GM18867 (cell line): Measurements from ENCODE around the gene GPR63.

Experiments
- ATAC-seq: cut with Tn5 transposase; IDR thresholded peaks from one replicate; pipeline ENCODE4 v1.9.1; 2021; ENCODE audit warnings: mild to moderate bottlenecking, moderate library complexity; ENCODE audit not compliant: unreplicated experiment

Gene GPR63

DNA sequence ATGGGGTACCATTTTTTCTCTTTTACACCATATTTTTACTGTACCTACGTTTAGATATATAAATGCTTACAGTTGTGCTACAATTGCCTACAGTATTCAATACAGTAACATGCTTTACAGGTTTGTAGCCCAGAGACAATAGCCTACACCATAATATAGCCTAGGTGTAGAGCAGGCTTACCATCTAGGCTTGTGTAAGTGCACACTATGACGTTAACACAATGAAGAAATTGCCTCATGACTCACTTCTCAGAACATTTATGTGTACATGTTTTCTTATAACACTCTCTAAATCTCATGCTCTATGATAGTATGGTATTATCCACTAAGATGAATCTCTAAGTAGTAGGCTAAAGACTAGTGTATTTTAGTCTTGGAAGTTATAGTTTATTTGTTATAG is 13.5 kb downstream of the GPR63 start:
- ATAC-seq = no peak

GRCh38 chr6:96821034-96821433 is 16.2 kb downstream of the GPR63 start:
- ATAC-seq = no peak

- ATAC-seq = no peak
These were observed 20.9 kb downstream of the GPR63 start for GRCh38 chr6:96816301-96816817.

DNA sequence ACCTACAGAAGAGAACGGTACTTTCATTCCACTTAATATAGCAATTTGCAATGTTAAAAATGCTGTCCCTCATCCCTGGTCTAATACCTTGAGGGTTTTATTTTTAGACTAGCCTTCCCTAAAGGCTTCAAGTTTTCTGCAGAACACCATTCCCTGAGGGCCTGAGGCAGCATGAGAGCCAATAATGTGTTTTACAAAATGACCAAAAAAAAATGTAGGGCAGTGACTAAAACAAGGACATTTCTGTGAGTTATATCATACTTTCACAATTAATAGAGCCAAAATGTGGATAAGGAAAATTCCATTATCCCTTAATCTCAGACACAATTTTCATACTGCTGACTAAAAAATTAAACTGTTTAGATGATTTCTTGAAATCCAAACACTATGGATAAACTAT is 22.7 kb downstream of the GPR63 start:
- ATAC-seq = no peak

DNA sequence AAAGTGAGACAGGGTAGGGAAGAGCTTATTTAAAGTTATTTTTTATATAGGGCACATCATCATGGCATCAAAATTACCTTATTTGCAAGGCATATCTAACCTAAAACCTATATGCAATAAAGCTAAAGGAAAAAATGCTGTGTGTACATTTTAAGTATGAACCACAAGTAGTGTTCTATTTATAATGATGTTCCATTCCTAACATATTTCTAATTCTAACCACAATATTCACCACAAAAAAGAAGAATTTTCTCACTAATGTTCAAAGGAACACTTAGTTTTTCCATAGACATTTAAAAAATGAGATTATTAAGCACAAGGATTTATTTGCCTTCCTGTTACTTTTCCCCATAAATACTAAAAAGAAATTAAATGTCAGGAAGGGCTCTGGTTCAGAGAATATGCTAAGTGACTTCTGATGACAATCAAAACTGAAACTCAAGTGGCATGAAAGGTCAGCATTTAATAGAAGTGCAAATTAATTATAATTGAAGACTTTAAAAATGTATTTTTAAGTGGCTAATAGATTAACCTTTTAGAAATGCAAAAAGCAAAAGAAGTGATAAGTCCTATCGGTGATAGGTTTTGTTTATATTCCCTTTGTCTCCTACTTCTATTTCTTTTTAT is 25.1 kb downstream of the GPR63 start:
- peak; percentile 64 for ATAC-seq

- no peak for ATAC-seq
These were observed 25.6 kb downstream of the GPR63 start for GRCh38 chr6:96811670-96812069.

DNA sequence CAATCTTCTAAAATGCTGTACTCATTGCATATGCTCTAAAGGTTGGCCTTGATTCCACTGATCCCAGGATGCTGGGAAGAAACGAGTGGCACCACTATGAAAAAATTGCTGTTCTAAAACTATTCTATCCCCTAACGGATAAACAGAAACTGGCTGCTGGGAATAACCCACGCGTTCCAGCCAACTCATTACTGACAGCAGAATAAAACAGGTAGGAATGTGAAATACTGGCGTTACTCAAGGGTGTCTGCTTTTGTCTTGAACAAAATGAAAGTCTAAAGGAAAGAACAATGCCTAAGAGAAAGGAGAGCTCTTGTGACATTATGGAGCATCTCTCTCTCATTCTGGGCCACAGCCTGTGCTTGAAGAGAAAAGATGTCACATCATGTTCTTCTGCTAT is 26.1 kb downstream of the GPR63 start:
- no peak for ATAC-seq

DNA sequence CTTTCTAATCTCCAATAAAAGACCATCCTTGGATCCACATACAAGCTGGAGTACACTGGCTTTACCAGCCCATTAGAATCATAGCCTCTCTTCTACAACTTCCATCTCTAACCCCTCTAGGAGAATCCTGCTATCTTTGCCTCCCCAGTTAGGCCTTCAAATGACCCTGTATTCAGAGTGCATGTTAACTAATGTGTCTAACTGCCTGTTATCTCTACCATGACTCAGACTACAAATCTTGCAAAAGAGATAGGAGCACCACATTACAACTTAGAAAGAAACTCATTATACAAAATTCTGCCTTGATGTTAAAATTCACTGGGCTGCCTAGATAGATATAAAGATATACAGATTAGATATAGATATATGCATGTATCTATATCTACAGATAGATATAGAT is 28.2 kb downstream of the GPR63 start:
- no peak for ATAC-seq

GRCh38 chr6:96803106-96803481 is 34.2 kb downstream of the GPR63 start:
- no peak for ATAC-seq

DNA sequence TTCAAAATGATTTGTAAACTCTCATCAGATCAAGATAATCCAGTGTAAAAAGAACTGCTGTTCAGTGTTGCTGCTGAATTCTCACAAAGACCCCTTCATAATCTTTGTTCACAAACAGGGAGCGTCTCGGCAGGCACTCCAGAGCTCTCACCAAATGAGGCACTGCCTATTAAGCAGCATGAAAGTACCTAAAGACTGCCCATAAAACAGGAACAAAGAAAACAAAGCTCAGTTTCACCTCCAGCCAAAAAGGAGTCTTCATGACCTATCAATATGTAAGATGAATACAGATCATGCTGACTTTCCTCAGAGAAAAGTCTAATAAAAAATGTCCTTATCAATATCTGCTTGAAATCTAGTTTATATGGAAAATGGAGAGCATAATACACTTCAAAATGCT is 41.8 kb downstream of the GPR63 start:
- ATAC-seq = peak; percentile 98

- ATAC-seq = peak; percentile 17
These were observed 42.3 kb downstream of the GPR63 start for GRCh38 chr6:96794980-96795379.

DNA sequence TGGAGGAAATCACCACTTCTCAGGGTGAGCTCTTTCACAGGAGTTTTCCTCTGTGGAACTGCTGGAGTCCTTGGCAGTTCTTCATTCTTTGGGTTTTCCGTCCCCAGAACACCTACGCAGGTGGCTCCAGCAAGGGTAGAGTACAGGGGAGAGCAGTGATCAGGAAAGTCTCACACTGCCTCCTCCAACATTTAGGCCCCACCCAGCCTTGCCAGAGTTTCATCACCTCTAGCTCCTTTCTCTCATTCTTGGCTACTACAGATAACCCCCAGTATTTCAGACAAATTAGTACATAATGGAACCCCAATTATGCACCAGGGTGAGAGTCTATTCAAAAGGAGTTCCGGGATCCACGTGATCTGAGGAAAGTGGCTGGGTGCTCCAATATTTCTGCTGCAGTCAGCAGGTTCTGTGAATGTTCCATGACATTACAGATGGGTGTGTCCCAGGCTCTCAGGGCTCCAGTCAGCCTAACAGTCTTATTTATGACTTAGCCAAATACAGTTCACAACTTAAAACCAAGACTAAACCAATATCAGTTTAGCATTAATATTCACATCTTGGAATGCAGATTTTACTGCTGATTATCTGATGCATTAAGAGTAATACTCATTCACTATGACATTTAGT is 44.6 kb downstream of the GPR63 start:
- ATAC-seq = no peak

GRCh38 chr6:96789871-96790270 is 47.4 kb downstream of the GPR63 start:
- ATAC-seq = no peak

DNA sequence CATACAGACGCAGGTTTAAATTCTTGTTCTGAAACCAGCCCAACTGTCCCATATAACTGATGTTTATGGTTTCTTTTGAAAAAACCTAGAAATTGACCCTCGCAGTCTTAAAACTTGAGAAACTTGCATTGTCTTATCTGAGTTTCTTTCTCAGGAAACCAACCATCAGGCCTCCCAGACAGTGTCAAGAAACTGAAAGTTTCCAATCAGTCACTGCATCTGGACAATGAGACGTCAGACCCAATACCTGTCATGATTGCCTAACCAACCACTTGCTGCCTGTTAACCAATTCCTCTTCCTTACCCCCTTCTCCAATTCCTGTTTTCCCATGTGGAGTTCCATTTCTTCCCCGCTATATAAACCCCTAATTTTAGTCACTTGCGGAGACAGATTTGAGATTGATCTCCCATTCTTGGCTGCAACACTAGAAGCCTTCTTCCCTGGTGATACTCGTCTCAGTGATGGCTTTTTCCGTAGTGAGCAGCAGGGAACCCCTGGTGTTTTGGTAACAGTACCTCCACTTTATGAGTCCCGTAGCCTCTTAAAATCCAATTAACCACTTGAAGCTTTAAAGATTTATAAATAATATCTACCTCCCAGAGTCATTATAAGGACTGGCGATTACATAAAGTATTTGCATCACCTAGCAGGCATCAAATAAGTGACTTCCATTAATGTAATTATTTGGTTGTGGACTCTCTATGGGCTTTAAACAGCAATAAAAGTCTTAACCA is 49.3 kb downstream of the GPR63 start:
- no peak for ATAC-seq

DNA sequence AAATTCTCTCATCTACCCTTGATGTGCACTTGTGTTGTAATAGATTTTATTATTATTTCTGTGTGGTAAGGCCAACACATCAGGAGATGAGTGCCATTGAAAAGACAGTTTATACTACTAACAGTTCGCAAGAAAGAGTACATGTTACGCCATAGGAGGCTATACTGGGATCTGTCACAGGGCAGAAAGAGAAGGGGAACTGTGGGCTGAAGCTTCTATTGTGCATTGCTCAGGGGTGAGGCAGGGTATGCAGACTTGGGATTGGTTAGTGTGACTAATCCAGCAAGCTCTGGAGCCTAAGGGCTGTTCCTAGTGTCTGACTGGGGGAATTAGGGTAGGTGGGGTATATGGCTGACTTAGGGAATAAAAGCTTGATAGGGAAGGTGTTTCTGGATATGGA is 50.9 kb downstream of the GPR63 start:
- no peak for ATAC-seq

DNA sequence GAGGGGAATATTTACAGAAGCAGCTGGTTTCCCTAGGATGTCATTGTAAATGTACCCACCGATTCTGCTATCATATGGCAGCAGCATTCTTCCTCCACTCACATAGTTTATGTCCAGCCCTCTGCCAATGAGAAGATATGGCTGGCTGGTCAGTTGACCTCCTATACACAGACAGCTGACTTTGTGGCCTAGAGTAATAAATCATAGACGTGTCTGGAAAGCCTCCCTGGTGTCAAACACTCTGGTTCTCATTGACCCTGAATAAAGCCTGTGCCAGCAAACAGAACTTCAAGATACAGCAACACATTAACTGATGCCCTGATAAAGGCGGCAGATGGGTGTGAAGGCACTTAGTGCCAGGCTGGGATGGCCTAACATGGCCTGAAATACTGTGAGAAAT is 52.6 kb downstream of the GPR63 start:
- ATAC-seq = no peak

DNA sequence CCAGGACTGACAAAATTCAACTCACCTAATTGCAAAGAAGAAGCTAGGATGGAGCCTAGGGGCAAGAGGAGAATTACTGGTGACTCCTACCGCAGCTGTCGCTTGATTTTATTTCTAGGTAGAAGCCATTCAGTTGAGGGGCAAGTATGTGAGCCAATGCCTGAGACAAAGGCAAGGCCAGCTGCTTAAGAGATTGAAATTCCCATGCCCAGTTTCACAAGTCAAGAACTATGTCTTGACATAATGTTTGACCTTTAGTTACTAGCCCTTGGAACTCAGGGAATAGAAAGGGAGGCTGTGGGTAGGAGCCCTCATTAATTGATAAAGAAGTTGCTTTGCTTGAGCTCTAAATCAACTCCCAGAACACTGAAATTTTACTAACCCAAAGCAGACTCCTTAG is 54.0 kb downstream of the GPR63 start:
- no peak for ATAC-seq

GRCh38 chr6:96781557-96781956 is 55.7 kb downstream of the GPR63 start:
- no peak for ATAC-seq

- ATAC-seq = no peak
These were observed 60.2 kb downstream of the GPR63 start for GRCh38 chr6:96777113-96777512.

- no peak for ATAC-seq
These were observed 61.4 kb downstream of the GPR63 start for GRCh38 chr6:96775727-96776400.

- no peak for ATAC-seq
These were observed 70.5 kb downstream of the GPR63 start for GRCh38 chr6:96766769-96767168.

DNA sequence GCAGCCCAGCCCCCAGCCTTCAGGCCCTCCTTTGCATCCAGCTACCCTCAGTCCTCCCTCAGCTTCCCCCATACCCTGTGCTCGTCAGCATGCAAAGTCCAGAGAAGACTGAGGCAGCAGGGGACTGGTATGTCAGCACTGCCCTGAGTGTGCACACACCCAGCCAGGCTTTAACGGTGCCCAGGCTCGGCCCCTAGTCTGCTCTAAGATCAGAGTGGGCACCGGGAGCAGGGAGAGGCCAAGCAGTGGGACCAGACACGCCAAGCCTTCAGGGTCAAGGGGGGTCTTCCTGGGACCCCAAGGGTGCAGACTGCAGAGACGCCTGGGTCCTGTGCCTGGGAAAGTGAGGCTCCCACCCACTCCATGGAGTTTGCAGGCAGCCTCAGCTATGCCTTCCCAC is 74.7 kb downstream of the GPR63 start:
- no peak for ATAC-seq
